Pancreas (tissue), 10 donors: ENCODE results near the gene COX7B2. TPM values are rescaled to one million over a fixed set of nuclear protein-coding genes. Genes with fewer than 3 reads are reported as not detected.

ENCODE experiments used
- ATAC-seq, 4 donors: fragments of 200-7000 bp; cut with Tn5 transposase; one replicate each; pipeline versions ENCODE4 v1.8.0 to v1.9.1; 2020; ENCODE audit warnings: mild to moderate bottlenecking in 4 of 4, moderate library complexity in 4 of 4
- DNase-seq, 6 donors: peaks; one replicate each; pipeline ENCODE4 v3.0.0-alpha.2; 2020
- FAIRE-seq: peaks from 2 replicates; lab custom pipeline; 2012; peaks lifted over from hg19 to GRCh38; lab: Jason Lieb, UNC
- H3K27ac ChIP-seq, 4 donors: fragments of 200-600 bp; sonication (generic); 1 replicate in 3 of 4; 2 replicates in 1 of 4; pipeline versions ENCODE4 v1.5.0 to v1.8.0; 2020
- H3K27me3 ChIP-seq, 4 donors: fragments of 200-600 bp; one replicate each; pipeline ENCODE4 v1.8.0; 2021
- H3K36me3 ChIP-seq, 3 donors: fragments of 200-600 bp; sonication (generic) in 1 of 3; one replicate each; pipeline versions ENCODE4 v1.5.0 to v1.8.0; 2020 to 2021
- H3K4me1 ChIP-seq, 3 donors: fragments of 200-600 bp; one replicate each; pipeline ENCODE4 v1.8.0; 2021
- H3K4me3 ChIP-seq, 4 donors: fragments of 200-600 bp; sonication (generic) in 2 of 4; one replicate each; pipeline versions ENCODE4 v1.5.0 to v1.8.0; 2020 to 2021
- H3K9me3 ChIP-seq, 4 donors: fragments of 200-600 bp; one replicate each; pipeline ENCODE4 v1.8.0; 2021
- WGBS, 2 donors: extraction: QIAGEN DNeasy Blood & Tissue Kit; methylation state at CpG; one replicate each; pipeline ENCODE4 v1.1.7; 2013; 5-methylcytosine and 5-hydroxymethylcytosine counted together
- intact Hi-C, 3 donors: fragments of 100-400 bp; cut with DNase I; formaldehyde crosslinking; loops; one replicate each; pipeline versions ENCODE4 v1.11.1 to v1.14.2; 2022
- polyA plus RNA-seq, 2 donors: library from polyadenylated mRNA; stranded (reverse); fragments of 200-250 nt; gene quantifications; one replicate each; pipeline ENCODE4 v1.2.3, GENCODE V29; 2013
- total RNA-seq, 6 donors: library from RNA; stranded (reverse); fragmentation: NEBNext Ultra II Directional in 4 of 6; extraction: Animal tissue kit (Norgen Biotek cat#: 25700) in 4 of 6; gene quantifications; one replicate each; pipeline versions ENCODE4 v1.2.1 to v1.2.4, GENCODE V29; 2021 to 2023
- TF ChIP-seq, protein P1 (sequence below), 4 donors: fragments of 200-600 bp; sonication (generic) in 3 of 4; IDR thresholded peaks; one replicate each; pipeline versions ENCODE4 v1.5.0 to v1.8.0; 2021; ENCODE audit warnings: antibody characterized with exemption in 4 of 4
- donor health status: healthy with polysubstance abuse.
- donor health status: DM: no; HTN: no; CAD: no; lungs with moderate emphysema.
- donor health status: DM: no; HTN: no; CAD: no.
- donor health status: control.
- donor health status: control.
- donor health status: Bipolar disorder and iron deficiency.
- donor health status: DM: yes; HTN: yes; CAD: no.
- donor health status: DM: no; HTN: no; CAD: no.
- donor health status: DM: no; HTN: no; CAD: no.
- donor health status: DM: yes; HTN: yes; CAD: no.

Gene COX7B2, protein sequence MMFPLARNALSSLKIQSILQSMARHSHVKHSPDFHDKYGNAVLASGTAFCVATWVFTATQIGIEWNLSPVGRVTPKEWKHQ
- total RNA-seq = not detected
- not detected for polyA plus RNA-seq

DNA sequence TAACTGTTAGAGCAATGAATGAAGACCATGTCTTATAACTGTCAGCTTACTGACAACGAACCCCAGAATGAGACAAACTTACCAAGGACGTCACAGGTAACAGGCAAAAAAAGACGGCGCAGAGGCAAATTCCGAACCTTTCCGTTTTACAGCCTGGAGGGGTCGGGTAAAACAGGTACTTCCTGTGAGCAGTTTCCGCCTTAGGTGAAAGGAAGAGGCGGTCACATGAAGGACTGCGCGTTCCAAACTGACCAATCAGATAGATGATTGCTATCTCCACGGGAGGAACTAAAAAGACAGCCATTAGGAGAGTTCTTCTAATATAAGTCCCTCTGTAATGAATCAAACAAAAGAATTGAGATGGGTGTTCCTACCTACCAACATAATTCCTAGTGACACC lies at the start of gene COX7B2:
TSS of gene COX7B2 (minus strand) at position 168 of the 400 bp plus-strand sequence. CDS start 174,053 bp downstream, outside the sequence.
- no peaks in the 10 kb centered on the region for H3K36me3 ChIP-seq
- ATAC-seq (no peak), DNase-seq (no peak), FAIRE-seq (no peak)
- no peaks in the 10 kb centered on the region for H3K9me3 ChIP-seq
- H3K27me3 ChIP-seq = no peaks in the 10 kb centered on the region
- intact Hi-C loops = no loop called here
- TF ChIP-seq, protein P1, sequence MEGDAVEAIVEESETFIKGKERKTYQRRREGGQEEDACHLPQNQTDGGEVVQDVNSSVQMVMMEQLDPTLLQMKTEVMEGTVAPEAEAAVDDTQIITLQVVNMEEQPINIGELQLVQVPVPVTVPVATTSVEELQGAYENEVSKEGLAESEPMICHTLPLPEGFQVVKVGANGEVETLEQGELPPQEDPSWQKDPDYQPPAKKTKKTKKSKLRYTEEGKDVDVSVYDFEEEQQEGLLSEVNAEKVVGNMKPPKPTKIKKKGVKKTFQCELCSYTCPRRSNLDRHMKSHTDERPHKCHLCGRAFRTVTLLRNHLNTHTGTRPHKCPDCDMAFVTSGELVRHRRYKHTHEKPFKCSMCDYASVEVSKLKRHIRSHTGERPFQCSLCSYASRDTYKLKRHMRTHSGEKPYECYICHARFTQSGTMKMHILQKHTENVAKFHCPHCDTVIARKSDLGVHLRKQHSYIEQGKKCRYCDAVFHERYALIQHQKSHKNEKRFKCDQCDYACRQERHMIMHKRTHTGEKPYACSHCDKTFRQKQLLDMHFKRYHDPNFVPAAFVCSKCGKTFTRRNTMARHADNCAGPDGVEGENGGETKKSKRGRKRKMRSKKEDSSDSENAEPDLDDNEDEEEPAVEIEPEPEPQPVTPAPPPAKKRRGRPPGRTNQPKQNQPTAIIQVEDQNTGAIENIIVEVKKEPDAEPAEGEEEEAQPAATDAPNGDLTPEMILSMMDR (IDR thresholded peaks at IDR 0.05) = no peak
- no peak within 1 kb of the TSS for H3K27ac ChIP-seq
- no peaks in the 10 kb centered on the region for H3K4me1 ChIP-seq
- 78 to 80% methylated on average over 12 of the region's 12 CpGs for WGBS, 2 donors
- H3K4me3 ChIP-seq = no peak within 1 kb of the TSS

DNA sequence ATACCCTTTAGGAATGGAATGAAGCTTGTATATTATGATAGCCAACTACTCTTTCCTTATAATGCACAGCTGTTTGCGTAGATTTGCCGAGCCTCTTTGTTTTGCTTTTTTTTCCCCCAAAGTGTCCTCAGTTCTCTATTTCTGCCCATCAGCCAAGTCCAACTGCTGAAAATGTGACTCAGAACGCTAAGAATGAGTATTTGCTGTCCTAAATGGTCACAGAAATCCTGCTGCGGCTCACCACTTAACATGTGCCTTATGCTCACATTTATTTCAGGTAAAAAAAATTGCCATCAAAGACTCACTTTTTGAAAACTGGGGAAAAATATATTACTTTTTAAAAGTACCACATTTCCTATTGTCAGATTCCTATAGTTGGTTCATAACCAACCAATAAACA lies 47.4 kb upstream of the COX7B2 start:
- DNase-seq = no peak
- no peak for ATAC-seq
- TF ChIP-seq, protein P1 (IDR thresholded peaks at IDR 0.05) = no peak
- no peak for FAIRE-seq
- WGBS, 2 donors = 62 to 68% methylated on average over 4 of the region's 4 CpGs
- intact Hi-C loops = no loop called here
- Histone ChIP-seq H3K9me3 (no peaks in the 10 kb centered on the region), H3K4me1 (no peaks in the 10 kb centered on the region), H3K27me3 (peaks cover 0 to 3% (median 0%) of the 10 kb centered on the region in 4 donors), H3K27ac (no peak overlapping the region), H3K36me3 (no peaks in the 10 kb centered on the region), H3K4me3 (no peak overlapping the region)

DNA sequence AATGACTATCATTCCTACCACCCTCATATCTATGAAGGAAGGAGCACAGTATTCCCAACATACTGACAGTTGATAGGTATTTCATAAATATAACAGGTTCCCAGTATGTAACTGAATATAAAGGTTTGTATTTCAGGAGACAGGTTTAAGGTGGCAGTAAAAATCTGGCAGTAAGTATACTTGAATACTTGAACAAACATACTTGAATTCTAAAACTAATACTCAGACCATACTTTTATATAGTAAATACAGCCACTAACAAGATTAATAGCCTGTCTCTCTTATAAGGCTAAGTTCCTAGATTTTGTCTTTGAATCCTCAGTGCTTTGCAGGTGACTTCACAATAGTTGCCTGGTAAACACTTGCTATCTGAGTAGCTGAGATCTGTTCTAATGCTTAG lies 46.6 kb upstream of the COX7B2 start:
- FAIRE-seq (no peak), DNase-seq (no peak), ATAC-seq (no peak)
- intact Hi-C loops = no loop called here
- Histone ChIP-seq H3K4me3 (no peak overlapping the region), H3K4me1 (no peaks in the 10 kb centered on the region), H3K27me3 (peaks cover 0 to 3% (median 0%) of the 10 kb centered on the region in 4 donors), H3K27ac (no peak overlapping the region), H3K9me3 (no peaks in the 10 kb centered on the region), H3K36me3 (no peaks in the 10 kb centered on the region)
- TF ChIP-seq, protein P1 (IDR thresholded peaks at IDR 0.05) = no peak

DNA sequence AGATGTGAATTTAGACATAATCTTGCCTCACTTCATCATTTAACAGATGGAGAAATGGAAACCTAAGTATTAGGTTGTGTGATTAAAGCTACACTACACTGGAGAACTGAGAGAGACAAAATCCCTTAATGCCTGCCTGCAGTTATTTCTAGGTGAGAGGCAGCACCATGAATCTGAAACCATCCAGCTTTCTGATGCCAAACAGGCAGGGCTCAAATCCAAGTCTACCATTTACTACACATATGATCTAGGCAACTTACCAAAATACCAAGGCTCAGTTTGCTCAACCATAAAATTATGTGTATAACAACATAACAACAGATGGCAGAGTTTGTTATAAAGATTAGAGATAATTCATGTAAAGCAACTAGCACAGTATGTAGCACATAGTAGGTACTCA lies 45.6 kb upstream of the COX7B2 start:
- Histone ChIP-seq H3K36me3 (no peaks in the 10 kb centered on the region), H3K27ac (no peak overlapping the region), H3K4me1 (no peaks in the 10 kb centered on the region), H3K4me3 (no peak overlapping the region), H3K9me3 (no peaks in the 10 kb centered on the region), H3K27me3 (no peaks in the 10 kb centered on the region)
- DNase-seq (no peak), FAIRE-seq (no peak), ATAC-seq (no peak)
- intact Hi-C loops = no loop called here
- TF ChIP-seq, protein P1 (IDR thresholded peaks at IDR 0.05) = no peak

DNA sequence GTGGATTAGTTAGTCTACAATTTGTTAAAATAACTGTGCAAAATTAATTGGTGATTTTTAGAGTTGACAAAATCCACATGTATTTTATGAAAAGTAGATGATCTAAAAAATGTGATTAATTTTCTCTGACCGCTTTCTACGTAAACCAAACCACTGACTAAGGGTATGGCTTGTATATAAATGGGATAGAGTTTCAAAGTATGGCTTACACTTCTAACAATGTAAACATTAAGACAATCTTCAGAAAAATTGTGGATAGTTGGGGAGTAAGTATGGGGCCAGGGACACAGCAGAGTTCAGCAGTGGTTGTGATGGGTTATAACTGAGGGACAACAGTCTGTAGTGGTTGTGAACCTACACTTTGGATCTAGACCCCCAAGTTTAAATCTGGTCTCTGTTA lies 44.5 kb upstream of the COX7B2 start:
- DNase-seq (no peak), FAIRE-seq (no peak), ATAC-seq (no peak)
- H3K27me3 ChIP-seq = no peaks in the 10 kb centered on the region
- H3K27ac ChIP-seq = no peak overlapping the region
- no peaks in the 10 kb centered on the region for H3K36me3 ChIP-seq
- intact Hi-C loops = no loop called here
- no peaks in the 10 kb centered on the region for H3K4me1 ChIP-seq
- TF ChIP-seq, protein P1 (IDR thresholded peaks at IDR 0.05) = no peak
- H3K4me3 ChIP-seq = no peak overlapping the region
- 65 to 77% methylated on average over 2 of the region's 2 CpGs for WGBS, 2 donors
- no peaks in the 10 kb centered on the region for H3K9me3 ChIP-seq
